Caco-2 (cell line): ENCODE results near the gene TEK. TPM values are rescaled to one million over a fixed set of nuclear protein-coding genes. Genes with fewer than 3 reads are reported as not detected.

Experiments used
- BruUV-seq: library from RNA; stranded (reverse); fragments of 400-500 nt; replicated peaks from 2 replicates; lab custom pipeline; 2021; lab: Mats Ljungman, UMichigan
- CTCF ChIA-PET: fragments of 300-600 bp; sonication (Branson Sonifier 250); formaldehyde crosslinking; loops from one replicate; lab custom pipeline; 2022; ENCODE audit warnings: antibody characterized with exemption; lab: Charles Lee
- POLR2A ChIA-PET: fragments of 300-600 bp; sonication (Branson Sonifier 250); formaldehyde crosslinking; loops from one replicate; lab custom pipeline; 2022; ENCODE audit warnings: antibody characterized with exemption; lab: Charles Lee
- DNase-seq, 2 experiments: peaks; one replicate each; pipeline versions ENCODE4 v3.0.0 to v3.0.0-alpha.2; 2020 to 2022
- H3K27me3 ChIP-seq: replicated peaks from 2 replicates; pipeline ENCODE4 v1.6.0; 2011; ENCODE audit warnings: low read length; ENCODE audit not compliant: control insufficient read depth, insufficient read depth
- H3K36me3 ChIP-seq: 2 replicates; pipeline ENCODE4 v1.5.1; 2011; ENCODE audit warnings: low read length; ENCODE audit not compliant: control insufficient read depth, insufficient read depth
- H3K4me1 ChIP-seq: fragments of 250-450 bp; sonication (Bioruptor Pico); 2 replicates; pipeline ENCODE4 v1.5.1; 2020; ENCODE audit warnings: mild to moderate bottlenecking
- H3K4me3 ChIP-seq: 2 replicates; pipeline ENCODE4 v1.5.1; 2011; ENCODE audit warnings: low read depth, mild to moderate bottlenecking, control low read depth, low read length
- H3K9me3 ChIP-seq: fragments of 250-450 bp; sonication (Bioruptor Pico); 2 replicates; pipeline ENCODE4 v1.5.1; 2020; ENCODE audit warnings: mild to moderate bottlenecking, moderate library complexity
- H3K27ac Mint-ChIP-seq: one replicate; pipeline ENCODE4 v1.8.0; 2022; ENCODE audit warnings: mixed read lengths; ENCODE audit not compliant: unreplicated experiment
- H3K27me3 Mint-ChIP-seq: one replicate; pipeline ENCODE4 v1.8.0; 2022; ENCODE audit warnings: mixed read lengths; ENCODE audit not compliant: insufficient read depth, unreplicated experiment
- H3K36me3 Mint-ChIP-seq: one replicate; pipeline ENCODE4 v1.8.0; 2022; ENCODE audit warnings: mild to moderate bottlenecking, mixed read lengths; ENCODE audit not compliant: insufficient read depth, unreplicated experiment
- H3K4me1 Mint-ChIP-seq: one replicate; pipeline ENCODE4 v1.8.0; 2022; ENCODE audit warnings: low read depth, mixed read lengths; ENCODE audit not compliant: unreplicated experiment
- H3K4me3 Mint-ChIP-seq: one replicate; pipeline ENCODE4 v1.8.0; 2022; ENCODE audit warnings: mild to moderate bottlenecking, moderate library complexity, mixed read lengths; ENCODE audit not compliant: unreplicated experiment
- H3K9me3 Mint-ChIP-seq: one replicate; pipeline ENCODE4 v1.8.0; 2022; ENCODE audit warnings: mixed read lengths; ENCODE audit not compliant: unreplicated experiment
- CTCF ChIP-seq, 2 experiments: fragments of 200-600 bp in 1 of 2; IDR thresholded peaks; 1 replicate in 1 of 2; 2 replicates in 1 of 2; pipeline versions ENCODE4 v1.5.1 to v1.8.0; 2011 to 2022; ENCODE audit warnings: antibody characterized with exemption in 1 of 2, control low read depth in 1 of 2, inconsistent platforms in 1 of 2, low read depth in 1 of 2, low read length in 1 of 2, mild to moderate bottlenecking in 1 of 2, moderate library complexity in 1 of 2; ENCODE audit not compliant: insufficient read depth in 1 of 2, severe bottlenecking in 1 of 2, unreplicated experiment in 1 of 2
- intact Hi-C: fragments of 100-400 bp; cut with micrococcal nuclease; formaldehyde crosslinking; loops from one replicate; pipeline ENCODE4 v1.10.0; 2022; ENCODE audit not compliant: unreplicated experiment
- total RNA-seq: library from RNA; stranded (reverse); gene quantifications from 2 replicates; pipeline ENCODE4 v1.2.3, GENCODE V29; 2022

TEK gene
- total RNA-seq, 1 experiment from 2014 or later = not detected

GRCh38 chr9:27168496-27168895 lies 59.5 kb downstream of the TEK start:
- no peak overlapping the region for H3K4me3 ChIP-seq
- intact Hi-C loops = no loop called here
- no peaks in the 10 kb centered on the region for H3K36me3 Mint-ChIP-seq
- H3K9me3 ChIP-seq = no peaks in the 10 kb centered on the region
- BruUV-seq = no TSS peak
- POLR2A ChIA-PET = no interaction called here
- no peak overlapping the region for H3K27ac Mint-ChIP-seq
- no peaks in the 10 kb centered on the region for H3K27me3 Mint-ChIP-seq
- DNase-seq = no peak
- no peaks in the 10 kb centered on the region for H3K9me3 Mint-ChIP-seq
- H3K4me1 Mint-ChIP-seq = no peaks in the 10 kb centered on the region
- TF ChIP-seq CTCF (IDR thresholded peaks at IDR 0.05; ENCODE audit: insufficient read depth in 1 of 2, low read depth in 1 of 2, low read length in 1 of 2, severe bottlenecking in 1 of 2, unreplicated experiment in 1 of 2) = no peak
- H3K4me3 Mint-ChIP-seq = no peak overlapping the region
- H3K27me3 ChIP-seq = no peaks in the 10 kb centered on the region
- H3K4me1 ChIP-seq = no peaks in the 10 kb centered on the region
- H3K36me3 ChIP-seq = no peaks in the 10 kb centered on the region
- CTCF ChIA-PET = no interaction called here

- BruUV-seq = no TSS peak
- no peaks in the 10 kb centered on the region for H3K9me3 ChIP-seq
Observed at GRCh38 chr9:27168951-27169350, 59.9 kb downstream of the TEK start.

GRCh38 chr9:27176971-27177370 lies 67.9 kb downstream of the TEK start:
- no peaks in the 10 kb centered on the region for H3K36me3 Mint-ChIP-seq
- H3K9me3 Mint-ChIP-seq = no peaks in the 10 kb centered on the region
- no peaks in the 10 kb centered on the region for H3K27me3 Mint-ChIP-seq
- Histone ChIP-seq H3K9me3 (no peaks in the 10 kb centered on the region), H3K27me3 (no peaks in the 10 kb centered on the region), H3K4me3 (no peak overlapping the region), H3K4me1 (no peaks in the 10 kb centered on the region), H3K36me3 (no peaks in the 10 kb centered on the region)
- no peak overlapping the region for H3K27ac Mint-ChIP-seq
- no peak for DNase-seq
- ChIA-PET CTCF (no interaction called here), POLR2A (no interaction called here)
- intact Hi-C loops = no loop called here
- BruUV-seq = no TSS peak
- TF ChIP-seq CTCF (IDR thresholded peaks at IDR 0.05; ENCODE audit: insufficient read depth in 1 of 2, low read depth in 1 of 2, low read length in 1 of 2, severe bottlenecking in 1 of 2, unreplicated experiment in 1 of 2) = no peak
- H3K4me3 Mint-ChIP-seq = no peak overlapping the region
- H3K4me1 Mint-ChIP-seq = no peaks in the 10 kb centered on the region

More at GRCh38 chr9:27168951-27169350, 59.9 kb downstream of the TEK start:
- Mint-ChIP-seq H3K4me1 (no peaks in the 10 kb centered on the region), H3K9me3 (no peaks in the 10 kb centered on the region), H3K27ac (no peak overlapping the region), H3K27me3 (no peaks in the 10 kb centered on the region), H3K36me3 (no peaks in the 10 kb centered on the region), H3K4me3 (no peak overlapping the region)
- no peaks in the 10 kb centered on the region for H3K4me1 ChIP-seq
- ChIA-PET CTCF (no interaction called here), POLR2A (no interaction called here)
- H3K27me3 ChIP-seq = no peaks in the 10 kb centered on the region
- no peak overlapping the region for H3K4me3 ChIP-seq
- TF ChIP-seq CTCF (IDR thresholded peaks at IDR 0.05; ENCODE audit: insufficient read depth in 1 of 2, low read depth in 1 of 2, low read length in 1 of 2, severe bottlenecking in 1 of 2, unreplicated experiment in 1 of 2) = no peak
- H3K36me3 ChIP-seq = no peaks in the 10 kb centered on the region
- intact Hi-C loops = no loop called here
- no peak for DNase-seq
